Measurements from ENCODE around the gene TSHZ2.

GRCh38 chr20:53255102-53255710 lies 283.0 kb downstream of the TSHZ2 start:
- TF ChIP-seq CTCF (IDR thresholded peaks at IDR 0.05) (no peak), EZH2 (IDR thresholded peaks at IDR 0.05; ENCODE audit: borderline replicate concordance, insufficient read depth, low read depth, low read length, poor library complexity, severe bottlenecking) (no peak)
